IMR-90 (cell line): ENCODE results near the gene OR5B2.

Experiments used
- POLR2A ChIP-seq: IDR thresholded peaks from 2 replicates; pipeline ENCODE4 v1.6.1; 2012; ENCODE audit warnings: mild to moderate bottlenecking, low read depth, low read length
- TF ChIP-seq, protein P1 (sequence below): conservative IDR thresholded peaks from 2 replicates; pipeline ENCODE4 v1.5.1; 2012; ENCODE audit warnings: mild to moderate bottlenecking, low read depth, low read length, improper control_type of control experiment

- TF ChIP-seq, protein P1, sequence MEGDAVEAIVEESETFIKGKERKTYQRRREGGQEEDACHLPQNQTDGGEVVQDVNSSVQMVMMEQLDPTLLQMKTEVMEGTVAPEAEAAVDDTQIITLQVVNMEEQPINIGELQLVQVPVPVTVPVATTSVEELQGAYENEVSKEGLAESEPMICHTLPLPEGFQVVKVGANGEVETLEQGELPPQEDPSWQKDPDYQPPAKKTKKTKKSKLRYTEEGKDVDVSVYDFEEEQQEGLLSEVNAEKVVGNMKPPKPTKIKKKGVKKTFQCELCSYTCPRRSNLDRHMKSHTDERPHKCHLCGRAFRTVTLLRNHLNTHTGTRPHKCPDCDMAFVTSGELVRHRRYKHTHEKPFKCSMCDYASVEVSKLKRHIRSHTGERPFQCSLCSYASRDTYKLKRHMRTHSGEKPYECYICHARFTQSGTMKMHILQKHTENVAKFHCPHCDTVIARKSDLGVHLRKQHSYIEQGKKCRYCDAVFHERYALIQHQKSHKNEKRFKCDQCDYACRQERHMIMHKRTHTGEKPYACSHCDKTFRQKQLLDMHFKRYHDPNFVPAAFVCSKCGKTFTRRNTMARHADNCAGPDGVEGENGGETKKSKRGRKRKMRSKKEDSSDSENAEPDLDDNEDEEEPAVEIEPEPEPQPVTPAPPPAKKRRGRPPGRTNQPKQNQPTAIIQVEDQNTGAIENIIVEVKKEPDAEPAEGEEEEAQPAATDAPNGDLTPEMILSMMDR: no peak
- no peak for TF ChIP-seq POLR2A
These were observed 44.0 kb upstream of the OR5B2 start for GRCh38 chr11:58471892-58472291.
